HG03095 (cell line): ENCODE data around the gene CALN1.

Experiments
- ATAC-seq: cut with Tn5 transposase; IDR thresholded peaks from one replicate; pipeline ENCODE4 v1.9.1; 2021; ENCODE audit warnings: moderate library complexity; ENCODE audit not compliant: unreplicated experiment

The CALN1 gene

GRCh38 chr7:72326811-72327210, 85.3 kb downstream of the CALN1 start:
- no peak for ATAC-seq

GRCh38 chr7:72326365-72326764, 85.8 kb downstream of the CALN1 start:
- ATAC-seq = no peak

- ATAC-seq = no peak
Measured at GRCh38 chr7:72325561-72325960, 86.6 kb downstream of the CALN1 start.

GRCh38 chr7:72321637-72322036, 90.5 kb downstream of the CALN1 start:
- no peak for ATAC-seq

DNA sequence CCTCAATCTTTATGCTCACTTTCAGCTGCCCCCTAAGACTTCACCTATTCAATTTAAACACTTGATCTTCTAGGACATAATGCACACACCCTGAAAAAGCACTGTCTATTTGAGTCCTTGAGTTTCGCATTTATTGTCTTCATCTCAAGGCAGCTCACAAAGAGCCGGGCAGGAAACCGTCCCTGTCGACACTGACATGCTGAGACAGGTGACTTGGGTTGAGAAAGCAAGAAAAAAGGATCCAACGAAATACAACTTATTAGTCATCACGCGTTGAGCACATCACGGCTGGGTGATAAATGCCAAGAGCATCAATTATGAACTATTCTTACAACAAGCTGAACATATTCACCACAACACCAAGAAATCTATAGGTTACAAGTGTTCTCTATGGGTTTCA, 91.1 kb downstream of the CALN1 start:
- ATAC-seq = no peak

- ATAC-seq = no peak
Measured at GRCh38 chr7:72317341-72317740, 94.8 kb downstream of the CALN1 start.

GRCh38 chr7:72316148-72316547, 96.0 kb downstream of the CALN1 start:
- ATAC-seq = no peak

- no peak for ATAC-seq
Measured at GRCh38 chr7:72313906-72314305, 98.2 kb downstream of the CALN1 start.

GRCh38 chr7:72310301-72310700, 101.8 kb downstream of the CALN1 start:
- no peak for ATAC-seq

- ATAC-seq = no peak
Measured at GRCh38 chr7:72309476-72309875, 102.7 kb downstream of the CALN1 start.

DNA sequence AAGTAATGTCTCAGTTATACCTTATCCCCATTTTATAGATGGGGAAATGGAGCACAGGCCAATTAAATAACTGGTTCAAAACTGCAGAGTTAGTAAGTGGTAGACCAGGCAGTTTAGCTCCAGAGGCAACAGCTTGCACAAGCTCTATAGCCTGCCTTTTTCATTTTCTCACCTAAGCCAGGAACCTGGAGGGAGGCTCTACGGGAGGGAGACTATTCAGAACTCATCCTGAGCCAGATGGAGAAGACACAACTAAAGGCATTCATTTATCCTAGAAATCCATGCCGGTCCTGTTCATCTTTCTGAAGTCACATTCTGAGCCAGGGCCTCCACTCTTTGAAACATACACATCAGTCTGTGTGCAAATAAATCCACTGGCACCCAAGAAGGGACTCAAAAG, 103.2 kb downstream of the CALN1 start:
- no peak for ATAC-seq

- ATAC-seq = no peak
Measured at GRCh38 chr7:72307566-72307965, 104.6 kb downstream of the CALN1 start.

- no peak for ATAC-seq
Measured at GRCh38 chr7:72298912-72299311, 113.2 kb downstream of the CALN1 start.

DNA sequence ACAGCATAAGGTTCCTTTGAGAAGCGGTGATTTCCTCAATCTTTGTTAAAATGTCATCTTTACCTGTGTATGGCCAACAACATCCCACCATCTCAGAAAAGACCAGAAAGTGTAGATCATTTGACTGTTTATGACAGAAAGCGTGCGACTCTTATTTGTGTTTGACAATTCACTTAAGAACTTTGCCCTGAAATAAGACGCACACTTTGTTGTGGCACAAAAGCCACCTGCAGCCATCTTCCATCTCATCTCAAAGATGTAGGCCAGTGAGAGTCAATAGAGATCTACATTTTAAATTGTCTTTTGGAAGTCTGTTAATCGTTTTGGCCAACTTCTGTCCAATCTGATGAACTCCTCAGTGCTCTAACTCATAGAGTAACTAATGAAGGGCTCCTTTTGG, 114.0 kb downstream of the CALN1 start:
- no peak for ATAC-seq

GRCh38 chr7:72297636-72298035, 114.5 kb downstream of the CALN1 start:
- no peak for ATAC-seq

- no peak for ATAC-seq
Measured at GRCh38 chr7:72292794-72293193, 119.3 kb downstream of the CALN1 start.

GRCh38 chr7:72292118-72292517, 120.0 kb downstream of the CALN1 start:
- no peak for ATAC-seq

DNA sequence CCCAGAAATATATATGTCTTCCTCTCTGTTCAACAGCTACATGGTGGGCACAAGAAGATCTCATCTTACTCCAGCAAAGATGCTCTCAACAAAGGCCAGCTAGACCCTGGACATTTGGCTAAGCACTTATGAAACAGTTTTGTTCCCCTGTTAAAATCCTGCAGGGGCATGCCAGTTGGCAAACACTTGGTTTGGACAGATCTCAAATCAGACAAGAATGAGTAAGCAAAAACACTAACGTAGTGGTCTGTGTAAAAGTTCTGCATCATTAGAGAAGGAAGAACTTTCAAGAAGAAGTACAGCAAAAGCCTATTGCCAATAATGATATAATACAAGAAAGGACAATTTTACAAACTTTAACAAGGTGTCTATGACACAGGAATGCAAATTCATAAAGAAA, 125.6 kb downstream of the CALN1 start:
- ATAC-seq = no peak

GRCh38 chr7:72283309-72283708, 128.8 kb downstream of the CALN1 start:
- ATAC-seq = no peak

DNA sequence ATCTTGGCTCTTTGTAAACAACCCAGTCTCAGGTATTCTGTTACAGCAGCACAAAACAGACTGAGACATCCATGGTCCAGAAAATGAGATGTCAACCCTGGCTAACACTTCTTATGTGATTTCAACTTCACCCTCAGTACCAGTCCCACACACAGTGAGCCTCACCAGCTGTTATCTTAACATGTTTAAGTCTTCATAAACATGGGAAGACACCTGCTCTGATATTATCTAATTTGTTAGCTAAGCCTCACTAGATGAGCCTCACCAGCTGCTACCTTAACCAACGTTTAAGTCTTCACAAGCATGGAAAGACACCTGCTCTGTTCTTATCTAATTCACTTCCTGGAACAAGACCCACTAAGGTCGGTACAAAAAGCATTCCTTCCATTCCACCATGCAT, 130.8 kb downstream of the CALN1 start:
- no peak for ATAC-seq

DNA sequence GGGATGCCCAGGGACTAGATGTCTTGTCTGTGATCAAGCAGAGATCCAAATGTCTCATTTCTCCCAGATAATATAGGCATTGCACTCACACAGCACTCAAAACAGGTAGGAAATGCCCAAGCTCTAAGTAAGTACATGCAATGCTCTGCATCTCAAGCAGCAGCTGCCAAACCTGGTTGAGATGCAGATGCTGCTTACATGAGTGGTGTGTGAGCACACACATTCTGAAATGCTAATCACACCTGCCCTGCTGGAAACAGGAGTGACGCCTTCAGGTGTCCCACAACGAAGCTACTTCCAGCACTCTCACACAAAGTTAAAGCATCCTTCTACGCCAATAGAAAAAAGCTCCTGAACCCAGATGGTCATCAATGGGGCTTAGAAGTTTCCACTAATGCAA, 132.9 kb downstream of the CALN1 start:
- ATAC-seq = no peak

DNA sequence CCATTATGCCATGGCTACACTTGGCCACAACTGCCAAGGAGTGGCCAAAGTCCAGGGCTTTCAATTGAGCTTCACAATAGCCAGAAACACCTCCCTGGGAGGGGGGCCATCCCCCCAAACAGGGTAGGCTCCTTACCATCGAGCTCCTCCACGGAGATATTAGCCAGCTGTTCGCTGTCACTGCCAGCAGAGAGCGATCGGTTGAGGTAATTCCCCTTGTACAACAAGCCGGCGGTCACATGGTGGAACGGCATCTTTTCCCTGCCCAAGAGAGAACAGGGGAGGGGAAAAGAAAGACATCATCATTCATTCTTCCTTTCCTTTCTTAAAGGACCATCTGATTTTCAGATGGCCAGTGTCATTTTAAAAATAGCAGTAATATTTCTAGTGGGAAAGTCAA, 133.6 kb downstream of the CALN1 start:
- no peak for ATAC-seq

- ATAC-seq = no peak
Measured at GRCh38 chr7:72275382-72276070, 136.6 kb downstream of the CALN1 start.
